Peyer's patch (tissue), 4 donors: ENCODE measurements around the gene MGRN1.

ENCODE experiments used
- POLR2A ChIP-seq, 2 donors: fragments of 450-650 bp; IDR thresholded peaks; one replicate each; pipeline ENCODE4 v1.5.1; 2017; ENCODE audit warnings: antibody characterized with exemption in 2 of 2, mild to moderate bottlenecking in 2 of 2, moderate library complexity in 2 of 2
- TF ChIP-seq, protein P1 (sequence below), 6 experiments: fragments of 450-650 bp in 4 of 6; fragments of 200-600 bp in 2 of 6; sonication (generic) in 1 of 6; IDR thresholded peaks; one replicate each; pipeline ENCODE4 v1.5.1; 2017 to 2019; ENCODE audit warnings: antibody characterized with exemption in 6 of 6, mild to moderate bottlenecking in 3 of 6, moderate library complexity in 1 of 6

DNA sequence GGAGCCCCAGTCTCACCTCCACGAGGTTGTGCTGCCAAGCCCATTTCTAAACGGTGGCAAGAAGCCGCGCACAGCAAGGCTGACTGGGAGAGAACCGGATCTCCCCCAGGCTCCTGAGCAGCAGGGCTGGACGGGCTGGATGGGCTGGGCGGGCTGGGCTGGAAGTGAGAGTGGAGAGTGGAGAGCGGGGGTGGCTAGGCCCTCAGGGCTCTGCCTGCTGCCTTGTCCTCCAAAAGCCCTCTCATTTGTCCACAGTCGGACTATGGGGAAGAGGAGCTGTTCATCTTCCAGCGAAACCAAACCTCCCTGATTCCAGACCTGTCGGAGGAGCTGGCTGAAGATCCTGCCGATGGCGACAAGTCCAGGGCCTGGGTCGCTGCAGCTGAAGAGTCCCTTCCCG, 112.9 kb downstream of the MGRN1 start:
- TF ChIP-seq POLR2A (IDR thresholded peaks at IDR 0.05), result no peak
- TF ChIP-seq, protein P1, sequence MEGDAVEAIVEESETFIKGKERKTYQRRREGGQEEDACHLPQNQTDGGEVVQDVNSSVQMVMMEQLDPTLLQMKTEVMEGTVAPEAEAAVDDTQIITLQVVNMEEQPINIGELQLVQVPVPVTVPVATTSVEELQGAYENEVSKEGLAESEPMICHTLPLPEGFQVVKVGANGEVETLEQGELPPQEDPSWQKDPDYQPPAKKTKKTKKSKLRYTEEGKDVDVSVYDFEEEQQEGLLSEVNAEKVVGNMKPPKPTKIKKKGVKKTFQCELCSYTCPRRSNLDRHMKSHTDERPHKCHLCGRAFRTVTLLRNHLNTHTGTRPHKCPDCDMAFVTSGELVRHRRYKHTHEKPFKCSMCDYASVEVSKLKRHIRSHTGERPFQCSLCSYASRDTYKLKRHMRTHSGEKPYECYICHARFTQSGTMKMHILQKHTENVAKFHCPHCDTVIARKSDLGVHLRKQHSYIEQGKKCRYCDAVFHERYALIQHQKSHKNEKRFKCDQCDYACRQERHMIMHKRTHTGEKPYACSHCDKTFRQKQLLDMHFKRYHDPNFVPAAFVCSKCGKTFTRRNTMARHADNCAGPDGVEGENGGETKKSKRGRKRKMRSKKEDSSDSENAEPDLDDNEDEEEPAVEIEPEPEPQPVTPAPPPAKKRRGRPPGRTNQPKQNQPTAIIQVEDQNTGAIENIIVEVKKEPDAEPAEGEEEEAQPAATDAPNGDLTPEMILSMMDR (IDR thresholded peaks at IDR 0.05), result no peak
